ENCODE results near the gene TRMU.

TRMU gene

GRCh38 chr22:46380069-46380468 lies 44.6 kb downstream of the TRMU start:
- no peak for TF ChIP-seq CTCF (IDR thresholded peaks at IDR 0.05; ENCODE audit: low read depth, low read length, missing control alignments)
- Histone ChIP-seq H3K27ac (no peak overlapping the region), H3K4me3 (ENCODE audit: low read depth, low read length) (no peak overlapping the region), H3K36me3 (replicated peaks) (no peaks in the 10 kb centered on the region), H3K27me3 (replicated peaks) (no peaks in the 10 kb centered on the region)
- in situ Hi-C loops (cut with HindIII; ENCODE audit: low pct_ligation_motif_present, low sequenced_read_pairs) = no loop called here
- DNase-seq = no peak

GRCh38 chr22:46380581-46380980 lies 45.1 kb downstream of the TRMU start:
- TF ChIP-seq CTCF (IDR thresholded peaks at IDR 0.05; ENCODE audit: low read depth, low read length, missing control alignments) = no peak
- H3K36me3 ChIP-seq (replicated peaks) = no peaks in the 10 kb centered on the region
- in situ Hi-C loops (cut with HindIII; ENCODE audit: low pct_ligation_motif_present, low sequenced_read_pairs) = no loop called here

GRCh38 chr22:46381142-46381541 lies 45.6 kb downstream of the TRMU start:
- in situ Hi-C loops (cut with HindIII; ENCODE audit: low pct_ligation_motif_present, low sequenced_read_pairs) = no loop called here
- Histone ChIP-seq H3K27me3 (replicated peaks) (no peaks in the 10 kb centered on the region), H3K36me3 (replicated peaks) (no peaks in the 10 kb centered on the region), H3K27ac (no peak overlapping the region), H3K4me3 (ENCODE audit: low read depth, low read length) (no peak overlapping the region)
- TF ChIP-seq CTCF (IDR thresholded peaks at IDR 0.05; ENCODE audit: low read depth, low read length, missing control alignments) = no peak
- DNase-seq = no peak

More at GRCh38 chr22:46380581-46380980, 45.1 kb downstream of the TRMU start:
- Histone ChIP-seq H3K4me3 (ENCODE audit: low read depth, low read length) (no peak overlapping the region), H3K27me3 (replicated peaks) (no peaks in the 10 kb centered on the region), H3K27ac (no peak overlapping the region)
- no peak for DNase-seq

GRCh38 chr22:46381731-46382130 lies 46.2 kb downstream of the TRMU start:
- H3K27ac ChIP-seq = no peak overlapping the region
- in situ Hi-C loops (cut with HindIII; ENCODE audit: low pct_ligation_motif_present, low sequenced_read_pairs) = no loop called here
- DNase-seq = no peak
- H3K36me3 ChIP-seq (replicated peaks) = no peaks in the 10 kb centered on the region
- no peak for TF ChIP-seq CTCF (IDR thresholded peaks at IDR 0.05; ENCODE audit: low read depth, low read length, missing control alignments)
- H3K27me3 ChIP-seq (replicated peaks) = no peaks in the 10 kb centered on the region
- no peak overlapping the region for H3K4me3 ChIP-seq (ENCODE audit: low read depth, low read length)

- Histone ChIP-seq H3K27me3 (replicated peaks) (no peaks in the 10 kb centered on the region), H3K4me3 (ENCODE audit: low read depth, low read length) (no peak overlapping the region), H3K36me3 (replicated peaks) (no peaks in the 10 kb centered on the region), H3K27ac (no peak overlapping the region)
- no peak for DNase-seq
- in situ Hi-C loops (cut with HindIII; ENCODE audit: low pct_ligation_motif_present, low sequenced_read_pairs) = no loop called here
- TF ChIP-seq CTCF (IDR thresholded peaks at IDR 0.05; ENCODE audit: low read depth, low read length, missing control alignments) = no peak
Measured at GRCh38 chr22:46382524-46382923, 47.0 kb downstream of the TRMU start.

GRCh38 chr22:46386312-46386711 lies 50.8 kb downstream of the TRMU start:
- Histone ChIP-seq H3K27me3 (replicated peaks) (no peaks in the 10 kb centered on the region), H3K4me3 (ENCODE audit: low read depth, low read length) (no peak overlapping the region), H3K36me3 (replicated peaks) (no peaks in the 10 kb centered on the region), H3K27ac (no peak overlapping the region)
- peak; percentile 30 for TF ChIP-seq CTCF (IDR thresholded peaks at IDR 0.05; ENCODE audit: low read depth, low read length, missing control alignments)
- in situ Hi-C loops (cut with HindIII; ENCODE audit: low pct_ligation_motif_present, low sequenced_read_pairs) = no loop called here
- no peak for DNase-seq

Data from brain microvascular endothelial cell (primary cell).